SK-N-SH (cell line): ENCODE data around the gene DPH7.

Experiments
- CTCF ChIP-seq: fragments of 200-600 bp; sonication (generic); IDR thresholded peaks from 2 replicates; pipeline ENCODE4 v1.6.1; 2017; ENCODE audit warnings: antibody characterized with exemption, mild to moderate bottlenecking, moderate library complexity
- EZH2phosphoT487 ChIP-seq: fragments of 200-600 bp; sonication (generic); IDR thresholded peaks from 2 replicates; pipeline ENCODE4 v1.6.1; 2017; ENCODE audit warnings: low read depth, mixed run types, mild to moderate bottlenecking, antibody characterized with exemption, moderate library complexity, borderline replicate concordance
- MXI1 ChIP-seq: IDR thresholded peaks from 2 replicates; pipeline ENCODE4 v1.6.1; 2012; ENCODE audit warnings: mild to moderate bottlenecking, low read depth, low read length, improper control_type of control experiment
- POLR2AphosphoS5 ChIP-seq: IDR thresholded peaks from 2 replicates; pipeline ENCODE4 v1.6.1; 2012; ENCODE audit warnings: low read depth, low read length
- RCOR1 ChIP-seq: fragments of 150-350 bp; IDR thresholded peaks from 2 replicates; pipeline ENCODE4 v1.6.1; 2017; ENCODE audit warnings: antibody characterized with exemption, low read length
- RFX5 ChIP-seq: IDR thresholded peaks from 2 replicates; pipeline ENCODE4 v1.6.1; 2012; ENCODE audit warnings: mild to moderate bottlenecking, improper control_type of control experiment, low read length
- SMC3 ChIP-seq: IDR thresholded peaks from 2 replicates; pipeline ENCODE4 v1.6.1; 2012; ENCODE audit warnings: low read depth, low read length, improper control_type of control experiment
- TAF1 ChIP-seq: IDR thresholded peaks from 2 replicates; pipeline ENCODE4 v1.6.1; 2012; ENCODE audit warnings: low read depth, mild to moderate bottlenecking, low read length, moderate library complexity, borderline replicate concordance
- TF ChIP-seq, protein P1 (sequence below): IDR thresholded peaks from 2 replicates; pipeline ENCODE4 v1.4.0; 2012; ENCODE audit warnings: low read depth, borderline replicate concordance
- TF ChIP-seq, protein P2 (sequence below): IDR thresholded peaks from 2 replicates; pipeline ENCODE4 v1.4.0; 2012; ENCODE audit warnings: low read depth, borderline replicate concordance

GRCh38 chr9:137590123-137590468 lies 11.4 kb upstream of the DPH7 start:
- TF ChIP-seq POLR2AphosphoS5 = no peak
- no peak for TF ChIP-seq CTCF
- no peak for TF ChIP-seq RCOR1
- TF ChIP-seq, protein P1, sequence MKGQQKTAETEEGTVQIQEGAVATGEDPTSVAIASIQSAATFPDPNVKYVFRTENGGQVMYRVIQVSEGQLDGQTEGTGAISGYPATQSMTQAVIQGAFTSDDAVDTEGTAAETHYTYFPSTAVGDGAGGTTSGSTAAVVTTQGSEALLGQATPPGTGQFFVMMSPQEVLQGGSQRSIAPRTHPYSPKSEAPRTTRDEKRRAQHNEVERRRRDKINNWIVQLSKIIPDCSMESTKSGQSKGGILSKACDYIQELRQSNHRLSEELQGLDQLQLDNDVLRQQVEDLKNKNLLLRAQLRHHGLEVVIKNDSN = no peak
- no peak for TF ChIP-seq RFX5
- TF ChIP-seq EZH2phosphoT487 = no peak
- no peak for TF ChIP-seq TAF1
- no peak for TF ChIP-seq MXI1
- no peak for TF ChIP-seq SMC3
- TF ChIP-seq, protein P2, sequence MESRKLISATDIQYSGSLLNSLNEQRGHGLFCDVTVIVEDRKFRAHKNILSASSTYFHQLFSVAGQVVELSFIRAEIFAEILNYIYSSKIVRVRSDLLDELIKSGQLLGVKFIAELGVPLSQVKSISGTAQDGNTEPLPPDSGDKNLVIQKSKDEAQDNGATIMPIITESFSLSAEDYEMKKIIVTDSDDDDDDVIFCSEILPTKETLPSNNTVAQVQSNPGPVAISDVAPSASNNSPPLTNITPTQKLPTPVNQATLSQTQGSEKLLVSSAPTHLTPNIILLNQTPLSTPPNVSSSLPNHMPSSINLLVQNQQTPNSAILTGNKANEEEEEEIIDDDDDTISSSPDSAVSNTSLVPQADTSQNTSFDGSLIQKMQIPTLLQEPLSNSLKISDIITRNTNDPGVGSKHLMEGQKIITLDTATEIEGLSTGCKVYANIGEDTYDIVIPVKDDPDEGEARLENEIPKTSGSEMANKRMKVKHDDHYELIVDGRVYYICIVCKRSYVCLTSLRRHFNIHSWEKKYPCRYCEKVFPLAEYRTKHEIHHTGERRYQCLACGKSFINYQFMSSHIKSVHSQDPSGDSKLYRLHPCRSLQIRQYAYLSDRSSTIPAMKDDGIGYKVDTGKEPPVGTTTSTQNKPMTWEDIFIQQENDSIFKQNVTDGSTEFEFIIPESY = no peak
